SU-DHL-6 (cell line): ENCODE measurements around the gene OAS3.

Experiments
- EZH2phosphoT487 ChIP-seq: fragments of 200-600 bp; sonication (generic), shearing (Covaris generic); conservative IDR thresholded peaks from 2 replicates; pipeline ENCODE4 v1.6.1; 2018; ENCODE audit warnings: mild to moderate bottlenecking, antibody characterized with exemption, low read length, moderate library complexity, mixed read lengths
- TF ChIP-seq, protein P1 (sequence below): fragments of 200-600 bp; sonication (generic); IDR thresholded peaks from one replicate; pipeline ENCODE4 v1.5.1; 2017; ENCODE audit warnings: antibody characterized with exemption, mild to moderate bottlenecking, low read length, moderate library complexity; ENCODE audit not compliant: insufficient read depth, poor library complexity, severe bottlenecking

GRCh38 chr12:112980491-112981158 lies 42.4 kb downstream of the OAS3 start:
- TF ChIP-seq, protein P1, sequence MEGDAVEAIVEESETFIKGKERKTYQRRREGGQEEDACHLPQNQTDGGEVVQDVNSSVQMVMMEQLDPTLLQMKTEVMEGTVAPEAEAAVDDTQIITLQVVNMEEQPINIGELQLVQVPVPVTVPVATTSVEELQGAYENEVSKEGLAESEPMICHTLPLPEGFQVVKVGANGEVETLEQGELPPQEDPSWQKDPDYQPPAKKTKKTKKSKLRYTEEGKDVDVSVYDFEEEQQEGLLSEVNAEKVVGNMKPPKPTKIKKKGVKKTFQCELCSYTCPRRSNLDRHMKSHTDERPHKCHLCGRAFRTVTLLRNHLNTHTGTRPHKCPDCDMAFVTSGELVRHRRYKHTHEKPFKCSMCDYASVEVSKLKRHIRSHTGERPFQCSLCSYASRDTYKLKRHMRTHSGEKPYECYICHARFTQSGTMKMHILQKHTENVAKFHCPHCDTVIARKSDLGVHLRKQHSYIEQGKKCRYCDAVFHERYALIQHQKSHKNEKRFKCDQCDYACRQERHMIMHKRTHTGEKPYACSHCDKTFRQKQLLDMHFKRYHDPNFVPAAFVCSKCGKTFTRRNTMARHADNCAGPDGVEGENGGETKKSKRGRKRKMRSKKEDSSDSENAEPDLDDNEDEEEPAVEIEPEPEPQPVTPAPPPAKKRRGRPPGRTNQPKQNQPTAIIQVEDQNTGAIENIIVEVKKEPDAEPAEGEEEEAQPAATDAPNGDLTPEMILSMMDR = no peak
- no peak for TF ChIP-seq EZH2phosphoT487
